Measurements from ENCODE around the gene PAPPA2. TPM values are rescaled to one million over a fixed set of nuclear protein-coding genes. Genes with fewer than 3 reads are reported as not detected.

The PAPPA2 gene
- total and polyA plus RNA-seq, 2 donors (not counting 1 experiment from before 2014, with no cell fraction given): not detected

- H3K4me1 Mint-ChIP-seq: no peaks in the 10 kb centered on the region
- no peaks in the 10 kb centered on the region for H3K9me3 Mint-ChIP-seq (ENCODE audit: insufficient read depth)
- intact Hi-C loops (cut with micrococcal nuclease): no loop called here
- Histone ChIP-seq H2AFZ (ENCODE audit: insufficient read depth, low read depth, low read length, poor library complexity, severe bottlenecking) (no peak overlapping the region), H3K27ac (ENCODE audit: low read length in 2 of 2) (no peak overlapping the region), H3K9me3 (ENCODE audit: control extremely low read depth in 1 of 3, control insufficient read depth in 2 of 3, insufficient read depth in 1 of 3, low read length in 2 of 3) (peaks cover 0 to 2% (median 0%) of the 10 kb centered on the region in 3 donors), H3K4me3 (ENCODE audit: control extremely low read depth in 1 of 5, extremely low read depth in 1 of 5, insufficient read depth in 1 of 5, low read depth in 2 of 5, low read length in 4 of 5) (no peak overlapping the region), H4K20me1 (ENCODE audit: control insufficient read depth, insufficient read depth, low read length, poor library complexity, severe bottlenecking) (no peaks in the 10 kb centered on the region), H3K4me2 (replicated peaks; ENCODE audit: low read depth, low read length, poor library complexity, severe bottlenecking) (no peak overlapping the region), H3K4me1 (ENCODE audit: control insufficient read depth in 2 of 2, insufficient read depth in 2 of 2, low read length in 2 of 2) (no peaks in the 10 kb centered on the region), H3K27me3 (replicated peaks in 1 of 4; ENCODE audit: control extremely low read depth in 1 of 4, control insufficient read depth in 3 of 4, insufficient read depth in 4 of 4, low read length in 3 of 4) (peaks cover 0 to 3% (median 0%) of the 10 kb centered on the region in 4 experiments), H3K79me2 (ENCODE audit: control insufficient read depth, insufficient read depth, low read length) (no peaks in the 10 kb centered on the region), H3K9ac (ENCODE audit: low read length) (no peak overlapping the region), H3K36me3 (replicated peaks in 1 of 2; ENCODE audit: control extremely low read depth in 1 of 2, control insufficient read depth in 1 of 2, extremely low read depth in 1 of 2, insufficient read depth in 2 of 2, low read length in 1 of 2) (no peaks in the 10 kb centered on the region)
- WGBS (ENCODE audit: insufficient coverage): 93% methylated on average over 1 of the region's 2 CpGs
- ChIA-PET POLR2A (no interaction called here), CTCF (no interaction called here)
- ATAC-seq (ENCODE audit: low read depth) (no peak), DNase-seq (no peak)
- peaks cover 5% of the 10 kb centered on the region for H3K27me3 Mint-ChIP-seq
- H3K27ac Mint-ChIP-seq: no peak overlapping the region
- TF ChIP-seq, protein P1, sequence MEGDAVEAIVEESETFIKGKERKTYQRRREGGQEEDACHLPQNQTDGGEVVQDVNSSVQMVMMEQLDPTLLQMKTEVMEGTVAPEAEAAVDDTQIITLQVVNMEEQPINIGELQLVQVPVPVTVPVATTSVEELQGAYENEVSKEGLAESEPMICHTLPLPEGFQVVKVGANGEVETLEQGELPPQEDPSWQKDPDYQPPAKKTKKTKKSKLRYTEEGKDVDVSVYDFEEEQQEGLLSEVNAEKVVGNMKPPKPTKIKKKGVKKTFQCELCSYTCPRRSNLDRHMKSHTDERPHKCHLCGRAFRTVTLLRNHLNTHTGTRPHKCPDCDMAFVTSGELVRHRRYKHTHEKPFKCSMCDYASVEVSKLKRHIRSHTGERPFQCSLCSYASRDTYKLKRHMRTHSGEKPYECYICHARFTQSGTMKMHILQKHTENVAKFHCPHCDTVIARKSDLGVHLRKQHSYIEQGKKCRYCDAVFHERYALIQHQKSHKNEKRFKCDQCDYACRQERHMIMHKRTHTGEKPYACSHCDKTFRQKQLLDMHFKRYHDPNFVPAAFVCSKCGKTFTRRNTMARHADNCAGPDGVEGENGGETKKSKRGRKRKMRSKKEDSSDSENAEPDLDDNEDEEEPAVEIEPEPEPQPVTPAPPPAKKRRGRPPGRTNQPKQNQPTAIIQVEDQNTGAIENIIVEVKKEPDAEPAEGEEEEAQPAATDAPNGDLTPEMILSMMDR (IDR thresholded peaks at IDR 0.05): no peak
- TF ChIP-seq EZH2 (IDR thresholded peaks at IDR 0.05; ENCODE audit: borderline replicate concordance, insufficient read depth, low read depth, low read length, poor library complexity, severe bottlenecking): no peak
- H3K4me3 Mint-ChIP-seq: no peak overlapping the region
Observed at GRCh38 chr1:176802316-176802715, 339.3 kb downstream of the PAPPA2 start.

DNA sequence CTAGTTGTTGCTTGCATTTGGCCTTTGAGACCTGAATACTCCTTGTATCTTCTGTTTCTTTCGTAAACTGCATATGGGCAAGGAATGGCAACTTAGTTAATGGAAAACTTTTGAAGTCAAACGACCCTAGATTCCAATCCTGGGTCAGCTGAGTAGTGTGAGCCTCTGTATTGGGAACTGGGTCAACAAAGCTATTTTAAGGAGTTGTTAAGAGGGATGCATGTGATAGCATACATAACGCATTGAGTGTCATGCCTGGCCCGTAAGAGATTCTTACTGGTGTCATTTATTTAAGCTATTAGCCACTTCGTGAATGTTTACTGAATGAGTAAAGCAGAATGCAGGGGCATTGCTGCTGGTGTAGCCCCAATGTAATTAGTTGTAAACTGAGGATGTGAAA, 340.1 kb downstream of the PAPPA2 start:
- peaks cover 0 to 2% (median 0%) of the 10 kb centered on the region in 3 donors for H3K9me3 ChIP-seq (ENCODE audit: control extremely low read depth in 1 of 3, control insufficient read depth in 2 of 3, insufficient read depth in 1 of 3, low read length in 2 of 3)
- CTCF ChIA-PET: no interaction called here
- TF ChIP-seq EZH2 (IDR thresholded peaks at IDR 0.05; ENCODE audit: borderline replicate concordance, insufficient read depth, low read depth, low read length, poor library complexity, severe bottlenecking): no peak
- TF ChIP-seq, protein P1 (IDR thresholded peaks at IDR 0.05): no peak
- H3K9ac ChIP-seq (ENCODE audit: low read length): no peak overlapping the region
- no peaks in the 10 kb centered on the region for H3K36me3 ChIP-seq (replicated peaks in 1 of 2; ENCODE audit: control extremely low read depth in 1 of 2, control insufficient read depth in 1 of 2, extremely low read depth in 1 of 2, insufficient read depth in 2 of 2, low read length in 1 of 2)
- no peak overlapping the region for H3K4me3 ChIP-seq (ENCODE audit: control extremely low read depth in 1 of 5, extremely low read depth in 1 of 5, insufficient read depth in 1 of 5, low read depth in 2 of 5, low read length in 4 of 5)
- H3K9me3 Mint-ChIP-seq (ENCODE audit: insufficient read depth): no peaks in the 10 kb centered on the region
- H3K27ac Mint-ChIP-seq: no peak overlapping the region
- H3K27ac ChIP-seq (ENCODE audit: low read length in 2 of 2): no peak overlapping the region
- peaks cover 0 to 3% (median 0%) of the 10 kb centered on the region in 4 experiments for H3K27me3 ChIP-seq (replicated peaks in 1 of 4; ENCODE audit: control extremely low read depth in 1 of 4, control insufficient read depth in 3 of 4, insufficient read depth in 4 of 4, low read length in 3 of 4)
- no peaks in the 10 kb centered on the region for H3K4me1 ChIP-seq (ENCODE audit: control insufficient read depth in 2 of 2, insufficient read depth in 2 of 2, low read length in 2 of 2)
- no peak for ATAC-seq (ENCODE audit: low read depth)
- no peaks in the 10 kb centered on the region for H3K4me1 Mint-ChIP-seq
- H3K27me3 Mint-ChIP-seq: peaks cover 5% of the 10 kb centered on the region
- H3K4me2 ChIP-seq (replicated peaks; ENCODE audit: low read depth, low read length, poor library complexity, severe bottlenecking): no peak overlapping the region
- POLR2A ChIA-PET: no interaction called here
- H3K4me3 Mint-ChIP-seq: no peak overlapping the region
- WGBS (ENCODE audit: insufficient coverage): 74% methylated on average over 5 of the region's 5 CpGs
- H4K20me1 ChIP-seq (ENCODE audit: control insufficient read depth, insufficient read depth, low read length, poor library complexity, severe bottlenecking): no peaks in the 10 kb centered on the region
- no peak overlapping the region for H2AFZ ChIP-seq (ENCODE audit: insufficient read depth, low read depth, low read length, poor library complexity, severe bottlenecking)
- no peaks in the 10 kb centered on the region for H3K79me2 ChIP-seq (ENCODE audit: control insufficient read depth, insufficient read depth, low read length)
- intact Hi-C loops (cut with micrococcal nuclease): no loop called here
- no peak for DNase-seq

Data from B cell (primary cell).